Stimulated activated CD8-positive, alpha-beta memory T cell treated with anti-CD3 and anti-CD28 coated beads, Interleukin-4, amount 100 ng/mL, for 48 hours (primary cell): ENCODE measurements around the gene CTNNA3.

ENCODE experiments used
- DNase-seq: peaks from one replicate; pipeline ENCODE4 v3.0.0-alpha.2; 2020

Gene CTNNA3

DNA sequence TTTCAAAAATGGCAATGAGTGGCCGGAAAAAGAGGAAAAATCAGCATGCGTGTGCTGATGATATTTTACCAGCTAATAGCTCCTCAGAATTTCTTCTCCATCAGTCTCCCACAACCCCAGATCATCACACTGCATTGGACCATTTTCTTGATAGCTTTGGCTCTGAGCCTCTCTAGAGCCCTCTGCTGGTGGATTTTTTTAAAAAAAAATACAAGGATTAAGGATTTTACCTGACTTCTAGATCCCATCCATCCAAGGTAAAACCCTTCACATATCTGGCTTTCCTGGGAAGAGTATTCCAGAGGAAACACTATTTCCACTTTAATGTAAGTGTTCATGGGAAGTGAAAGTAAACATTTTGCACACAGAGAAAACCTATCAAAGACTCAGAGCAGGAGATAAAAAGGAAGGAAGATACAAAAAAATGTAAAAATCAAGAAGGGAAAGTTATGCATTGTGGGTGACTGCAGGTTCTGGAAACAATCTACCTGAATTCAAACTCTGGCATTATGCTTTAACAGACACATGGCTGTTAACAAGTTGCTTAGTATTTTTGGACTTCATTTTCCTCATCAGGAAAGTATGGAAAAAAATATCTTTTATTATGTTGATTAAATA lies 389.3 kb downstream of the CTNNA3 start:
- no peak for DNase-seq

GRCh38 chr10:67302701-67303100 lies 393.3 kb downstream of the CTNNA3 start:
- no peak for DNase-seq

DNA sequence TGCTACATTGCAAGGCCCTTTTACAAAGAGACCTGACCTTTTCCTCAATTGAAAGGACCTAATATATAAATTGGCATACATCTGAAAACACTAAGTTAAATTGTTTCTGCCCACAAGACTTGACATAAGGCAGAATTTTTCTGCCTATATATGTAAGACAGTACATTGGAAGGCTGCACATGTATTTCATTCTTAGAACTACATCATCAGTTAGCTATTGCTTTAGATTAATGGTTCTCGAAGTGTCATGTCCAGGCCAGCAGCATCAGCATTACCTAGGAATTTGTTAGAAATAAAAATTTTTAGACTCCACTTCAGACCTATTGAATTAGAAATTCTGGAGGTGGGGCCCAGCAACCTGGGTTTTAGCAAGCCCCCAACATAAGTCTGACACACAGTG lies 396.2 kb downstream of the CTNNA3 start:
- no peak for DNase-seq

DNA sequence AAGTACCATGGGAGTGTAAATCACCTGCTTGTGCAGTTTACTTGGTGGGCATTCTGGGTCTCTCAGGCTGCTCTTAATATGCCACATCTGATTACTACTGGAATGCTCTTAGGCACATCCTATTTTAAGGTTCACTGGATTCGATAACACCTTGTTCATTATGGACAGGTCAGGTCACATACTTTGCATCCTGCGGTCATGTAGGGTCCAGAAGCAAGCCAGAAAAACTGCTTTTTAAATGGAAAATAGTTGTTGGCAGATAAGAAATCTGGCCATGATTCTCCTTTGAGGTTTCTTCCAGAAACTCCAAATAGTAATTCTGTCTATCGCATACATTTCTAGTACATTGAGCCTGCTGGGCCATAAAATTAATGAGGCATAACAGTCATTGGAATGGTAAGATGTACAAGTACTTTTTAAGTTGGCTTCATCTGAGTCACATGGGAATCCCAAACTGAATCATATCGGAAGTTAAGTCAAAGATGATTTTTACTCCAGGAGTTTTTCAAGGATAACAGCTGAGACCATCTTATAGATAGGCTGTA lies 398.3 kb downstream of the CTNNA3 start:
- no peak for DNase-seq

DNA sequence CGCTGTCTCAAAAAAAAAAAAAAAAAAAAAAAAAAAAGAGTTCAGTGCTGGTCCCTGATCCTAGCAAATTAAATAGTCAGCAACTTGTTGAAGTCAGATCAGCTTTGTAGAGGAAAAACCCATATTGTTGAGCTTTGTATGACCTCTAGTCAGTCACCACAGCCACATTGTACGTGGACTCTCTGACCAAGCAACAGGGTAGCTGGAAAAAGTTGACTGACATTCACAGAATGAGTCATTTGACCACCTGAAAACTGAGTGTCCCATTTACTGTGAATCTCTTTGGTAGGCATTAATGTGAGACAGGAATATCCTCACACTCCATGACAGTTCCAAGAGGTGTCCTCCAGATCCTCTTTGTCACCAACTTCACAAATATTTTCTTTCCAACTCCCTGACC lies 399.1 kb downstream of the CTNNA3 start:
- no peak for DNase-seq

DNA sequence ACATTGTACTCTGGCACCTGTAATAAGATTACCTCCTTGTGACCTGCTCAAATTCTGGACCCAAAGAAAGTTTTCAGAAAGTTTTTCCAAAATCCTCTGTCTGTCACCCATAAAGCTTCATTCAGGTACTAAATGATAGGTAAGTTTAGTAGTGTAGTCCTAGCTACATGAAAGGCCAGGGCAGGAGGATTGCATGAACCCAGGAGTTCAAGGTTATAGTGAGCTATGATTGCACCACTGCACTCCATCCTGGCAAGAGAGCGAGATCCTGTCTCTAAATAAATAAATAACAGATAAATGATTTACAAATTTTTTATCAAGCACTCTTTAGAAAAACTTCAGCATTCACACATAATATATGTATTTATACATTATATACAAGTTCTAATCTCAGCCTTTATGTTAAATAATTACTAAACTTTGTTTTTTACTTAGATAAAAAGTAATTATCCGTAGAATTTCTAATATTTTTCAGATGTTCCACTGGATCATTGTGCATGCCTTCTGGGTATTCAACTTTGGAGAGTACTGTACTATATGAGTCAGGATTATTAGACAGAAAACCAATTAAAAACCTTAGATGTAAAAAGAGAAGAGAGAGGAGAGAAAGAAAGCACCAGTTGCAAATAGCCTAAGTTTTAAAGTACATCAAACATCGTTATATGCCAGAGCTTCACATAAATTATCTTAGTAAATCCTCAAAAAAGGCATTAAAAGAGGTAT lies 407.1 kb downstream of the CTNNA3 start:
- no peak for DNase-seq

- no peak for DNase-seq
Measured at GRCh38 chr10:67284589-67284988, 411.4 kb downstream of the CTNNA3 start.

DNA sequence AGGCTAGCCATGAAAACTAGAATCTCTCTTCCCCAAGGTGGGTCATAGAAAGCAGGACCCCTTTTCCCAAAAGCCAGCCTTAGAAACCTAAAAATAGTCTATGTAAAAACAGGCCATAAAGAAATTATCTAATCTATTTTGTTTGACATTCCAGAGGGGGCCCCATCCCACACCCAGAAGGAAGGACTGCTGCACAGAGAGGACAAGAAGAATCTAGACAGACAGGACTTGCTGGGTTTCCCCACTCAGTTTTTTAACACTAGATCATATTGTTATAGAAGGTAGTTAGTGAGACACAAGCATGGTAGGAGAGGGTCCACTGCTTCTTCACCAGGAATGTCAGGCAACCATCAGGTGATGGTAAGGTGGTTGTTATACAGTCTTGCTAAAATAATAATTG lies 413.1 kb downstream of the CTNNA3 start:
- DNase-seq = no peak

- DNase-seq = no peak
Measured at GRCh38 chr10:67280405-67280804, 415.6 kb downstream of the CTNNA3 start.

DNA sequence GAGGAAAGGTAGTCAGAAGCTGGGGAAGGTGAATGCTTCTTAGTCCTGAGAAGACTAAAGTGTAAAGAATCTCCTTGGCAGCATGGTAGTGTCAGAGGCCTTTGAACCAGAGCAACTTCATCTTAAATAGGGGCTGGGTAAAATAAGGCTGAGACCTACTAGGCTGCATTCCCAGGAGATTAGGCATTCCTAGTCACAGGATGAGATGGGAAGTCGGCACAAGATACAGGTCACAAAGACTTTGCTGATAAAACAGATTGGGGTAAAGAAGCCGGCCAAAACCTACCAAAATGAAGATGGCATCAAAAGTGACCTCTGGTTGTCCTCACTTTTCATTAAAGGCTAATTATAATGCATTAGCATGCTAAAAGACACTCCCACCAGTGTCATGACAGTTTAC lies 418.6 kb downstream of the CTNNA3 start:
- DNase-seq = no peak

- no peak for DNase-seq
Measured at GRCh38 chr10:67269828-67270227, 426.2 kb downstream of the CTNNA3 start.

GRCh38 chr10:67268146-67268545 lies 427.8 kb downstream of the CTNNA3 start:
- DNase-seq = no peak

DNA sequence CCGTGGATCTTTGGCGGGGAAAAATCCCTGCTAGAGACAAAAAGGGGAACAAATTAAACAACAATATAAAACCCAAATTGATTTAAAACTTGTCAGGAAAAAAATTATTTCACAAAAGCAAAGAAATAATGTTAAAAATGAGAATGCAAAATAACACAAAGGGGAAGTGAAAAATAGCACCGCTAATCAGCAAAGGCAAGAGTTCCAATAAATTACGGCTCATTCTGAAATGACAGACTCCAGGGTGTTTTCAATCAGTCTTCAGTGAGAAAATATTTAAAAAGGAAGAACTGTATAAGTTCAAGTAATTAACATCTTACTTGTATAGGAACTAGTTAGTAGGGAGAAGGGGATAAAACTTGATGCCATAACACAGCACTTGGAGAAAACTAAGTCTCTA lies 433.3 kb downstream of the CTNNA3 start:
- no peak for DNase-seq

DNA sequence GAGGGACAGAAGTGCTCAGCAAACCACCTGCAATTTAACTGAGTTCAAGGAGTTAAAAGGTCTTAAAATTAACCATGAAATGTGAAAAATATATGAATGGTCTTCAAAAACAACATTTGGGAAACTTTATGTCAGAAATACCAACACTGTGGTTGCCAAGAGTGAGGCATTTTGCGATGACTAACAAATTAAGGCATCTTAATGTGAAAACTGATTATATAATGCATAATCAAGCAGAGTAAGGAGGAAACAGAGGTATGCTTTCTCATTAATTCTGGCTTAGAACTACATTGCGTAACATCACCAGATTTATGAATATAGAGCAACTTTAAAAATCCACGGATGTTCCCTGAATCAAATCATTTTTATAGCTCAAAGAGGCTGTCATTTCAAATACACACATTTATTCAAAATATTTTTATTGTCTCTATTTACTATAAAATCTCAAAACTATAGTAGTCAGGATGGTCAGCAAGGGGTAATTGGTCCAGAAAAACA lies 434.6 kb downstream of the CTNNA3 start:
- no peak for DNase-seq

- DNase-seq = no peak
Measured at GRCh38 chr10:67259319-67259929, 436.6 kb downstream of the CTNNA3 start.

GRCh38 chr10:67257427-67258144 lies 438.4 kb downstream of the CTNNA3 start:
- no peak for DNase-seq

DNA sequence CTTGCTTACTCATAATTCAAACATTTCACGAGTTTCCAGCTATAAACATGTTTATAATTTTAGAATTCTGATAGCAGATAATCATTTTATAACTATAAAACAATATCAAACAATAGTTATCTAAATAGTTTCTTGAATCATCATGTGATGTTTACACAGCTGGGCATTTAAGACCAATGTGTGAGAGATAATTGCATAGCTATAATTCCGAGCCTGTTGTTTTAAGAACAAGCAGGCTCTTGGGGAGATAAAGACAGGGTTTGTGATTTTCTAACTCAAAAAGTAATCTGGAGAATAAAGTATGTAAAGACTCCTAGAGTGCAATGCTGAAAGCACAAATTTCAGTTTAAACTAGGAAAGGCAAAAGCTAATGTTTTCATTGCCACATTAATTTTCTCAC lies 439.0 kb downstream of the CTNNA3 start:
- no peak for DNase-seq

- DNase-seq = no peak
Measured at GRCh38 chr10:67250686-67251085, 445.3 kb downstream of the CTNNA3 start.

DNA sequence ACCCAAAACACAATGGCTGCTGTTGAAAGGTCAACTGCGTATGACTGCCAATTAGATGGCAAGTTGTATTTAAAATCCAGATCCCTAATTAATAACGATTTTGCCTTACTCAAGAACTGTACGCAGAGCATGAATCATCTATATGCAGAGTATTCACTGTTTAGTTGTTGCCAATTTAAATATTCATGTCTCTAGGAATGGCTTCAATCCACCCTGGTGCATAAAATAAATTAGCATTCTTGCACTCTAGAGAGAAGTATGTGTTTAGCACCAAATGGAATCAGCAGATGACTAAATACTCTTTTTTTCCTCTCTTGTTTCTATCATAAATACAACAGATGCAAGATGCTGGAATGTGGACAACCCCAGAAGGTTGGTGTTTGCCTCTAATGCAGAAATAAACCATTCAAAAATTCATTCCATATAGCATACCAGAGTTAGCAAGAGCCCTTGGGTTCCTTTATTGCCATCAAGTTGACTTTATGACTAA lies 449.9 kb downstream of the CTNNA3 start:
- DNase-seq = no peak

DNA sequence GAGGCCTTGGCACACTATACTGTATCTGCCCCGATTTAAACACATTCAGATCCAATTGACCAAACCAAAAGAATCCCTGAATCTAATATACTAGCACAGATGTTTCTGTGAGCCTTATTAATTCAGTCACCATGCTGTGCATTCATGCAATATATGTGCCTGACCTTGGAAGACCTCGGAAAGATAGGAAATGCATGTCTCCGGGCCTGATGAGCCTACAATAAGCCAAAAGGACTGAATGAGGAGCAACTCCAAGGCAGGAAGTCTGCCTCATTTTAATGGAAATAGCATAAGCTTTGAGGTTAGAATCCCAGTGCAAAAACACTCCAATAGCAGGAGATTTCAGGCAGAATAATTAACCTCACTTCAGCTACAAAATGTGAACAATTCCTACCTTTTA lies 453.5 kb downstream of the CTNNA3 start:
- DNase-seq = no peak

DNA sequence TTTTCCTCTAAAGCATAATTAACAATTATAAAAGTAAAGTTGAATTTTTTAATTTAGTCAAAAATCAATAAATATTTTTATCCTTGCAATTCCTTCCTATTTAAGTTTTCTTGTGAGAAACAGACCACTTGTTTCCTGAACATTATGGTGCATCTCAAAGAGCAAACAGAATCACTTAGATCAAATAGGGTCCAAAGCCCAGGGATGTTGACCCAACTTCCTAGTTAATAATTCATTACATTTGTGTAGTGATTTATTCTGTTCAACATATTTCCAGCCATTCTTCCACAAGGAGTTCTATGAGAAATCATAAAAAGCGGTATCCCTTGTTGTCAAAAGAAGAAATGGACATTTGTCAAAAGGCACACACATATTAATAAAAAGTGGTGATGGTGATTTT lies 454.5 kb downstream of the CTNNA3 start:
- no peak for DNase-seq

DNA sequence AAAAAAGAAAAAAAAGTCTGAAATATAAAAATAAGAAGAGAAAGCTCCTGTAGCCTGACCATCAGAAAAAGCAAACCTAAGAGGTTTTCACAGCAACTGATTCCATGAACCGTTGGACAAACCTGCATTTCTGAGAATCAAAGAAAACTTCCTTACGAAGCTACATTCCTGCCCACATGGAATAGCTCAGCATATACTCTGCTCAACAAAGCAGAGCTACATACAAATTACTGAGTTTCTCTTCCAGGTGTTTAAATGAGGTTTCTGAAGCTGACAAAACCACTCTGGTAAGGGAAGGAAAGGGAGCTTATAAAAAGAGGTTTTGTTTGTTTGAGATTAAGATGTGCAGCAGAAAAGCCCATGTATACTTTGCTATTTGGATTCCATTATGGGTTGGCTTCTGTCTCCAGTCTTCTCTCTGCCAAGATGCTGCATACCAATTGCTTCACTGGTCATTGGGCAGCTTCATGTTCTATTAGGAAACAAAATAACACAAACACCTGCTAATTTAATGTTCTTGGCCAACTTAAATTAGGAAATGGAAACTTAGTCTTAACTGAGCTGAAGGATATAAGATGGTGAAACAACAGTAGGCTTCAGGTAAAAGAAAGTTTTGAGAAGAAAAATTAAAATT lies 456.0 kb downstream of the CTNNA3 start:
- DNase-seq = no peak
